Epidermal melanocyte (primary cell): ENCODE data around the gene PPP2R2B.

Source experiments
- DNase-seq: peaks from one replicate; pipeline ENCODE4 v3.0.0; 2011; ENCODE audit warnings: low spot score; ENCODE audit not compliant: insufficient read length

PPP2R2B gene

GRCh38 chr5:146888351-146888978 is 9.9 kb upstream of the PPP2R2B start:
- no peak for DNase-seq

GRCh38 chr5:146884066-146884626 is 5.6 kb upstream of the PPP2R2B start:
- DNase-seq, result no peak

- no peak for DNase-seq
Observed at GRCh38 chr5:146883511-146883910, 5.0 kb upstream of the PPP2R2B start.

GRCh38 chr5:146880966-146881365 is 2.4 kb upstream of the PPP2R2B start:
- no peak for DNase-seq

- no peak for DNase-seq
Observed at GRCh38 chr5:146877783-146878475, 628 bp downstream of the PPP2R2B start.

- DNase-seq, result no peak
Observed at GRCh38 chr5:146877178-146877681, 1.3 kb downstream of the PPP2R2B start.

- no peak for DNase-seq
Observed at GRCh38 chr5:146873186-146873917, 5.2 kb downstream of the PPP2R2B start.

- no peak for DNase-seq
Observed at GRCh38 chr5:146872188-146872587, 6.4 kb downstream of the PPP2R2B start.

- DNase-seq, result no peak
Observed at GRCh38 chr5:146867996-146868708, 10.4 kb downstream of the PPP2R2B start.

- no peak for DNase-seq
Observed at GRCh38 chr5:146866263-146866662, 12.3 kb downstream of the PPP2R2B start.

- no peak for DNase-seq
Observed at GRCh38 chr5:146862641-146863040, 15.9 kb downstream of the PPP2R2B start.

GRCh38 chr5:146860213-146860893 is 18.2 kb downstream of the PPP2R2B start:
- DNase-seq, result no peak

- no peak for DNase-seq
Observed at GRCh38 chr5:146852089-146852488, 26.5 kb downstream of the PPP2R2B start.

GRCh38 chr5:146851133-146851532 is 27.4 kb downstream of the PPP2R2B start:
- no peak for DNase-seq

GRCh38 chr5:146849694-146850303 is 28.8 kb downstream of the PPP2R2B start:
- DNase-seq, result no peak

- DNase-seq, result no peak
Observed at GRCh38 chr5:146848133-146848532, 30.4 kb downstream of the PPP2R2B start.

- no peak for DNase-seq
Observed at GRCh38 chr5:146840016-146840415, 38.5 kb downstream of the PPP2R2B start.

GRCh38 chr5:146836226-146836842 is 42.2 kb downstream of the PPP2R2B start:
- no peak for DNase-seq

- no peak for DNase-seq
Observed at GRCh38 chr5:146832985-146833732, 45.4 kb downstream of the PPP2R2B start.
